HepG2 (cell line): Measurements from ENCODE around the gene AFF1. TPM values are rescaled to one million over a fixed set of nuclear protein-coding genes. Genes with fewer than 3 reads are reported as not detected.

Experiments
- CREBL2 ChIP-seq: sonication (generic); formaldehyde crosslinking; IDR thresholded peaks from 2 replicates; pipeline ENCODE4 v1.8.1; 2023; ENCODE audit warnings: missing genetic modification reagents, mild to moderate bottlenecking, borderline replicate concordance
- EP300 ChIP-seq, 3 experiments: sonication (generic) in 1 of 3; formaldehyde crosslinking in 1 of 3; IDR thresholded peaks; 2 replicates each; pipeline versions ENCODE4 v1.5.1 to v1.6.1; 2011 to 2020; ENCODE audit warnings: low read depth in 2 of 3, low read length in 2 of 3, borderline replicate concordance in 1 of 3, improper control_type of control experiment in 1 of 3, mild to moderate bottlenecking in 1 of 3, missing genetic modification reagents in 1 of 3, moderate library complexity in 1 of 3
- FOXP1 ChIP-seq, 2 experiments: fragments of 450-650 bp in 1 of 2; IDR thresholded peaks; 2 replicates each; pipeline ENCODE4 v1.6.1; 2017 to 2018; ENCODE audit warnings: antibody characterized with exemption in 1 of 2
- MZF1 ChIP-seq: sonication (generic); formaldehyde crosslinking; IDR thresholded peaks from 2 replicates; pipeline ENCODE4 v1.8.1; 2023; ENCODE audit warnings: mild to moderate bottlenecking, missing genetic modification reagents, borderline replicate concordance
- NCOA5 ChIP-seq: sonication (generic); formaldehyde crosslinking; IDR thresholded peaks from 2 replicates; pipeline ENCODE4 v1.4.0; 2020; ENCODE audit warnings: missing genetic modification reagents
- SMARCE1 ChIP-seq: fragments of 450-650 bp; IDR thresholded peaks from 2 replicates; pipeline ENCODE4 v1.6.1; 2017; ENCODE audit warnings: borderline replicate concordance
- XRCC5 ChIP-seq: fragments of 200-400 bp; formaldehyde crosslinking; optimal IDR thresholded peaks from 2 replicates; pipeline ENCODE3; 2017; ENCODE audit warnings: mild to moderate bottlenecking, low read length
- ZBTB10 ChIP-seq: sonication (generic); formaldehyde crosslinking; IDR thresholded peaks from 2 replicates; pipeline ENCODE4 v1.4.0; 2020; ENCODE audit warnings: missing genetic modification reagents, borderline replicate concordance
- ZBTB46 ChIP-seq: sonication (generic); formaldehyde crosslinking; IDR thresholded peaks from 2 replicates; pipeline ENCODE4 v1.4.0; 2020; ENCODE audit warnings: mild to moderate bottlenecking, missing genetic modification reagents, borderline replicate concordance
- ZNF460 ChIP-seq: sonication (generic); formaldehyde crosslinking; IDR thresholded peaks from 2 replicates; pipeline ENCODE4 v1.5.1; 2020; ENCODE audit warnings: missing genetic modification reagents, mild to moderate bottlenecking, borderline replicate concordance
- ZNF761 ChIP-seq: sonication (generic); formaldehyde crosslinking; conservative IDR thresholded peaks from 2 replicates; pipeline ENCODE4 v1.4.0; 2020; ENCODE audit warnings: mild to moderate bottlenecking, missing genetic modification reagents
- ZNF768 ChIP-seq: sonication (generic); formaldehyde crosslinking; IDR thresholded peaks from 2 replicates; pipeline ENCODE4 v1.4.0; 2020; ENCODE audit warnings: missing genetic modification reagents
- ZNF772 ChIP-seq: sonication (generic); formaldehyde crosslinking; IDR thresholded peaks from 2 replicates; pipeline ENCODE4 v1.5.0; 2020; ENCODE audit warnings: mild to moderate bottlenecking, missing genetic modification reagents
- ZNF782 ChIP-seq: sonication (generic); formaldehyde crosslinking; IDR thresholded peaks from 2 replicates; pipeline ENCODE4 v1.4.0; 2020; ENCODE audit warnings: missing genetic modification reagents, mild to moderate bottlenecking, borderline replicate concordance
- polyA plus RNA-seq, 8 experiments: library from polyadenylated mRNA; depleted of rRNA in 3 of 8; stranded (reverse) in 7 of 8; unstranded in 1 of 8; fragments of >200 nt; fragmentation: Illumina TruSeq in 4 of 8; extraction: Trizol in 4 of 8; gene quantifications; 2 replicates each; pipeline versions ENCODE4 v1.2.1 to v1.2.3, GENCODE V29; 2011 to 2016; ENCODE audit warnings: low read depth in 4 of 8, missing spikeins in 1 of 8, mixed read lengths in 1 of 8; ENCODE audit not compliant: insufficient read depth in 1 of 8
- total RNA-seq, 5 experiments: library from RNA; depleted of rRNA; stranded (reverse); fragments of >200 nt; fragmentation: Illumina TruSeq; extraction: Trizol; gene quantifications; 2 replicates each; pipeline ENCODE4 v1.2.3, GENCODE V29; 2016; ENCODE audit warnings: low read depth in 1 of 5
- TF ChIP-seq, protein P1 (sequence below): sonication (generic); formaldehyde crosslinking; IDR thresholded peaks from 2 replicates; pipeline ENCODE4 v1.4.0; 2020; ENCODE audit warnings: missing genetic modification reagents
- TF ChIP-seq, protein P2 (sequence below): IDR thresholded peaks from 2 replicates; pipeline ENCODE4 v1.6.1; 2016; ENCODE audit warnings: low read depth, control low read depth

Gene AFF1
- total and polyA plus RNA-seq, 2 of the 13 experiments (the other 11 are each of a cell fraction or from before 2014, with no cell fraction given) = 15.5 to 15.9 TPM

- TF ChIP-seq ZBTB46 (CRISPR knock-in tag) (no peak), CREBL2 (CRISPR knock-in tag) (no peak), ZBTB10 (peak; percentile 98), SMARCE1 (no peak), ZNF782 (no peak), NCOA5 (no peak), FOXP1 (IDR thresholded peaks at IDR 0.05) (no peak), FOXP1 (CRISPR knock-in tag; IDR thresholded peaks at IDR 0.05) (peak; percentile 82), ZNF772 (peak; percentile 79; the same call in 1 of the 2 replicates), EP300 (IDR thresholded peaks at IDR 0.05; ENCODE audit: low read depth in 2 of 2, low read length in 2 of 2) (peak; percentile 83 to 85), EP300 (CRISPR knock-in tag; IDR thresholded peaks at IDR 0.05; ENCODE audit: borderline replicate concordance) (peak; percentile 58; the same call in 1 of the 2 replicates), XRCC5 (no peak), ZNF460 (CRISPR knock-in tag) (no peak; the same call in 1 of the 2 replicates), MZF1 (no peak), ZNF768 (CRISPR knock-in tag) (no peak), ZNF761 (CRISPR knock-in tag) (no peak; the same call in 1 of the 2 replicates)
- TF ChIP-seq, protein P1, sequence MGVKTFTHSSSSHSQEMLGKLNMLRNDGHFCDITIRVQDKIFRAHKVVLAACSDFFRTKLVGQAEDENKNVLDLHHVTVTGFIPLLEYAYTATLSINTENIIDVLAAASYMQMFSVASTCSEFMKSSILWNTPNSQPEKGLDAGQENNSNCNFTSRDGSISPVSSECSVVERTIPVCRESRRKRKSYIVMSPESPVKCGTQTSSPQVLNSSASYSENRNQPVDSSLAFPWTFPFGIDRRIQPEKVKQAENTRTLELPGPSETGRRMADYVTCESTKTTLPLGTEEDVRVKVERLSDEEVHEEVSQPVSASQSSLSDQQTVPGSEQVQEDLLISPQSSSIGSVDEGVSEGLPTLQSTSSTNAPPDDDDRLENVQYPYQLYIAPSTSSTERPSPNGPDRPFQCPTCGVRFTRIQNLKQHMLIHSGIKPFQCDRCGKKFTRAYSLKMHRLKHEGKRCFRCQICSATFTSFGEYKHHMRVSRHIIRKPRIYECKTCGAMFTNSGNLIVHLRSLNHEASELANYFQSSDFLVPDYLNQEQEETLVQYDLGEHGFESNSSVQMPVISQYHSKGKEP = no peak
- TF ChIP-seq, protein P2, sequence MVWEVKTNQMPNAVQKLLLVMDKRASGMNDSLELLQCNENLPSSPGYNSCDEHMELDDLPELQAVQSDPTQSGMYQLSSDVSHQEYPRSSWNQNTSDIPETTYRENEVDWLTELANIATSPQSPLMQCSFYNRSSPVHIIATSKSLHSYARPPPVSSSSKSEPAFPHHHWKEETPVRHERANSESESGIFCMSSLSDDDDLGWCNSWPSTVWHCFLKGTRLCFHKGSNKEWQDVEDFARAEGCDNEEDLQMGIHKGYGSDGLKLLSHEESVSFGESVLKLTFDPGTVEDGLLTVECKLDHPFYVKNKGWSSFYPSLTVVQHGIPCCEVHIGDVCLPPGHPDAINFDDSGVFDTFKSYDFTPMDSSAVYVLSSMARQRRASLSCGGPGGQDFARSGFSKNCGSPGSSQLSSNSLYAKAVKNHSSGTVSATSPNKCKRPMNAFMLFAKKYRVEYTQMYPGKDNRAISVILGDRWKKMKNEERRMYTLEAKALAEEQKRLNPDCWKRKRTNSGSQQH (CRISPR knock-in tag) = no peak
Measured at GRCh38 chr4:86993909-86994681, 59.3 kb downstream of the AFF1 start (continued).
